Measurements from ENCODE around the gene BUD31.

- no peak for TF ChIP-seq FOXJ3 (CRISPR knock-in tag; IDR thresholded peaks at IDR 0.05; ENCODE audit: borderline replicate concordance)
- TF ChIP-seq, protein P1, sequence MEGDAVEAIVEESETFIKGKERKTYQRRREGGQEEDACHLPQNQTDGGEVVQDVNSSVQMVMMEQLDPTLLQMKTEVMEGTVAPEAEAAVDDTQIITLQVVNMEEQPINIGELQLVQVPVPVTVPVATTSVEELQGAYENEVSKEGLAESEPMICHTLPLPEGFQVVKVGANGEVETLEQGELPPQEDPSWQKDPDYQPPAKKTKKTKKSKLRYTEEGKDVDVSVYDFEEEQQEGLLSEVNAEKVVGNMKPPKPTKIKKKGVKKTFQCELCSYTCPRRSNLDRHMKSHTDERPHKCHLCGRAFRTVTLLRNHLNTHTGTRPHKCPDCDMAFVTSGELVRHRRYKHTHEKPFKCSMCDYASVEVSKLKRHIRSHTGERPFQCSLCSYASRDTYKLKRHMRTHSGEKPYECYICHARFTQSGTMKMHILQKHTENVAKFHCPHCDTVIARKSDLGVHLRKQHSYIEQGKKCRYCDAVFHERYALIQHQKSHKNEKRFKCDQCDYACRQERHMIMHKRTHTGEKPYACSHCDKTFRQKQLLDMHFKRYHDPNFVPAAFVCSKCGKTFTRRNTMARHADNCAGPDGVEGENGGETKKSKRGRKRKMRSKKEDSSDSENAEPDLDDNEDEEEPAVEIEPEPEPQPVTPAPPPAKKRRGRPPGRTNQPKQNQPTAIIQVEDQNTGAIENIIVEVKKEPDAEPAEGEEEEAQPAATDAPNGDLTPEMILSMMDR (CRISPR knock-in tag; IDR thresholded peaks at IDR 0.05), result no peak
- no peak for TF ChIP-seq SMC3 (IDR thresholded peaks at IDR 0.05; ENCODE audit: low read length)
- no peak for TF ChIP-seq ZNF615 (CRISPR knock-in tag; IDR thresholded peaks at IDR 0.05; ENCODE audit: borderline replicate concordance)
- TF ChIP-seq, protein P2, sequence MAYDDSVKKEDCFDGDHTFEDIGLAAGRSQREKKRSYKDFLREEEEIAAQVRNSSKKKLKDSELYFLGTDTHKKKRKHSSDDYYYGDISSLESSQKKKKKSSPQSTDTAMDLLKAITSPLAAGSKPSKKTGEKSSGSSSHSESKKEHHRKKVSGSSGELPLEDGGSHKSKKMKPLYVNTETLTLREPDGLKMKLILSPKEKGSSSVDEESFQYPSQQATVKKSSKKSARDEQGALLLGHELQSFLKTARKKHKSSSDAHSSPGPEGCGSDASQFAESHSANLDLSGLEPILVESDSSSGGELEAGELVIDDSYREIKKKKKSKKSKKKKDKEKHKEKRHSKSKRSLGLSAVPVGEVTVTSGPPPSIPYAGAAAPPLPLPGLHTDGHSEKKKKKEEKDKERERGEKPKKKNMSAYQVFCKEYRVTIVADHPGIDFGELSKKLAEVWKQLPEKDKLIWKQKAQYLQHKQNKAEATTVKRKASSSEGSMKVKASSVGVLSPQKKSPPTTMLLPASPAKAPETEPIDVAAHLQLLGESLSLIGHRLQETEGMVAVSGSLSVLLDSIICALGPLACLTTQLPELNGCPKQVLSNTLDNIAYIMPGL (CRISPR knock-in tag; IDR thresholded peaks at IDR 0.05; ENCODE audit: borderline replicate concordance in 1 of 2, low read depth in 1 of 2), result no peak
- TF ChIP-seq ETV6 (CRISPR knock-in tag; conservative IDR thresholded peaks at IDR 0.05), result no peak
- TF ChIP-seq ZNF501 (CRISPR knock-in tag; IDR thresholded peaks at IDR 0.05), result no peak
- TF ChIP-seq RAD21 (CRISPR knock-in tag; IDR thresholded peaks at IDR 0.05), result no peak
- no peak for TF ChIP-seq ZNF569 (CRISPR knock-in tag; IDR thresholded peaks at IDR 0.05; ENCODE audit: borderline replicate concordance)
Measured at GRCh38 chr7:99385564-99385963, 23.2 kb upstream of the BUD31 start.

Data from HepG2 (cell line).